Suprapubic skin (tissue), 4 donors: ENCODE data around the gene CNGA1.

Experiments
- CTCF ChIP-seq, 2 donors: fragments of 200-600 bp in 1 of 2; fragments of 450-650 bp in 1 of 2; sonication (generic) in 1 of 2; IDR thresholded peaks; one replicate each; pipeline ENCODE4 v1.5.1; 2016 to 2019; ENCODE audit warnings: antibody characterized with exemption in 2 of 2, mild to moderate bottlenecking in 1 of 2, moderate library complexity in 1 of 2
- EP300 ChIP-seq: sonication (generic); formaldehyde crosslinking; IDR thresholded peaks from one replicate; pipeline ENCODE4 v1.6.1; 2017; ENCODE audit warnings: antibody characterized with exemption
- POLR2A ChIP-seq, 2 donors: fragments of 450-650 bp; IDR thresholded peaks; one replicate each; pipeline ENCODE4 v1.6.1; 2017; ENCODE audit warnings: antibody characterized with exemption in 2 of 2, mild to moderate bottlenecking in 2 of 2, moderate library complexity in 2 of 2
- POLR2AphosphoS5 ChIP-seq, 3 donors: sonication (generic); formaldehyde crosslinking; IDR thresholded peaks; one replicate each; pipeline ENCODE4 v1.6.1; 2017; ENCODE audit warnings: antibody characterized with exemption in 3 of 3

DNA sequence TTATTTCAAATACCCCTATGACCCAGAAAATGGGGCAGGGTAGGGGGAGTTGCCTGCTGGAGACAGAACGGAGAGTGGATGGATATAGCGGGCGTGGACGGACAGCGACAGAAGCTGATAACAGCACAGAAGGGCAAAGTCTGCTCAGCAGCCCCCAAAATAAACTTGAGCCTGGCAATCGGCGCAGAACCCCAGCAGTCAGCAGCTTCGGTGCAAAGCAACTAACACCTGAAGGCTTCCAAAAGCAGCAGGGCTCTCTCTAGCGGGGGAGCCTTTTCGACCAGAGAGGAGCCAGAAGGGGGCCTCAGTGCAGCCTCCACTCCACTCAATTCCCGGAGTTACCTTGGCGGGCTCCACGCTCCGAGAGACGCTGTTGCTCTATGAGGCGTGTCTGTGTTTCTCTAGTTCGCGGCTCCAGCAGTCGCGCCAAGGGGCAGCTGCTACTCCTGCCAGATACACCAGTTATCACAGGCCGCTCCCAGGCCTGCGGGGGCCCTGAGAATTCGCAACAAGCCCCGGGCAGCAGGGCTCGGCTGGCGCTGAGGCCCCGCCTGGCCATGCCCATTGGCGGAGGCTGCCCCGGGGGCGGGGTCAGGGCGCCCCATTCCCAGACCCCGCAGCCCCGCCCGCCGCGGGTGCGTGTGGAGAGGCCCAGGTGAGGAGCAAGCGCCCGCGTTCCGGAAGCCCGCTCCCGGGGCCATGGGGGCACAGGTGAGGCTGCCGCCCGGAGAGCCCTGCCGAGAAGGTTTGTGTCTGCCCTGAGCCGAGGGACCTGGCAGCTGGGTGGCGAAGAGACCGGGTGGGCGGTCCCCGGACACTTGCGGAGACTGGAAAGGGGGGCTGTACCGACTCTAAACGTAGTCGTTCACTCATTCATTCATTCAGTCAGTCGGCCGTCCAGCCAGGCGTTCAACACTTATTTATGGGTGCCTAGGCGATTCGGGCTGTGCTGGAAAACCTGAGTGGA is at the start of gene CNGA1, which contains the start of gene NIPAL1:
- TF ChIP-seq CTCF (IDR thresholded peaks at IDR 0.05) (no peak), POLR2AphosphoS5 (IDR thresholded peaks at IDR 0.05) (peak in 1 of 3 donors; percentile 43), POLR2A (IDR thresholded peaks at IDR 0.05) (peak in 1 of 2 donors; percentile 3), EP300 (no peak)
